ENCODE measurements around the gene ZNF740. TPM values are rescaled to one million over a fixed set of nuclear protein-coding genes. Genes with fewer than 3 reads are reported as not detected.

ZNF740 gene
- total and polyA plus RNA-seq, 2 experiments from 2014 or later = 3.9 to 6.5 TPM

GRCh38 chr12:53222806-53223261 lies 42.3 kb downstream of the ZNF740 start:
- peaks cover 47% of the 10 kb centered on the region for H3K4me1 ChIP-seq (ENCODE audit: insufficient read depth)

GRCh38 chr12:53223389-53224060 lies 43.0 kb downstream of the ZNF740 start:
- WGBS, 2 experiments (ENCODE audit: low coverage in 1 of 2, low lambda C conversion rate in 2 of 2, missing lambda C conversion rate in 2 of 2) = 9 to 25% methylated on average over 3 to 16 of the region's 16 CpGs
- no peaks in the 10 kb centered on the region for H3K36me3 ChIP-seq (ENCODE audit: low read depth)
- H4K20me1 ChIP-seq (ENCODE audit: insufficient read depth) = no peaks in the 10 kb centered on the region
- TF ChIP-seq EZH2phosphoT487 (IDR thresholded peaks at IDR 0.05; ENCODE audit: insufficient read depth, low read depth) = no peak
- TF ChIP-seq EZH2 (IDR thresholded peaks at IDR 0.05; ENCODE audit: insufficient read depth, poor library complexity, severe bottlenecking) = no peak
- no peaks in the 10 kb centered on the region for H3K27me3 ChIP-seq (replicated peaks; ENCODE audit: insufficient read depth)
- H3K4me3 ChIP-seq = no peak overlapping the region; the same call in 1 of the 2 replicates
- peaks cover 43% of the 10 kb centered on the region for H3K4me1 ChIP-seq (ENCODE audit: insufficient read depth)
- no peak overlapping the region for H2AFZ ChIP-seq
- peak overlapping the region; percentile 99 for H3K27ac ChIP-seq
- peaks cover 10% of the 10 kb centered on the region for H3K79me2 ChIP-seq (ENCODE audit: insufficient read depth)
- H3F3A ChIP-seq (ENCODE audit: insufficient read depth) = peaks cover 50% of the 10 kb centered on the region
- no peaks in the 10 kb centered on the region for H3K9me2 ChIP-seq (ENCODE audit: insufficient read depth)
- H3K9ac ChIP-seq = peak overlapping the region; percentile 88
- no peaks in the 10 kb centered on the region for H3K9me3 ChIP-seq (ENCODE audit: low read depth)
- DNase-seq = peak; percentile 72
- peak overlapping the region; percentile 84 for H3K4me2 ChIP-seq (ENCODE audit: unreplicated experiment)
- in situ Hi-C loops (cut with MboI) = no loop called here

More at GRCh38 chr12:53222806-53223261, 42.3 kb downstream of the ZNF740 start:
- H3K27me3 ChIP-seq (replicated peaks; ENCODE audit: insufficient read depth) = no peaks in the 10 kb centered on the region
- peaks cover 53% of the 10 kb centered on the region for H3F3A ChIP-seq (ENCODE audit: insufficient read depth)
- H3K4me2 ChIP-seq (ENCODE audit: unreplicated experiment) = peak overlapping the region; percentile 84
- H3K9ac ChIP-seq = peak overlapping the region; percentile 88
- no peaks in the 10 kb centered on the region for H4K20me1 ChIP-seq (ENCODE audit: insufficient read depth)
- peak; percentile 48 for DNase-seq
- H2AFZ ChIP-seq = no peak overlapping the region
- WGBS, 2 experiments (ENCODE audit: low coverage in 1 of 2, low lambda C conversion rate in 2 of 2, missing lambda C conversion rate in 2 of 2) = 11 to 21% methylated on average over 4 of the region's 4 CpGs
- TF ChIP-seq EZH2 (IDR thresholded peaks at IDR 0.05; ENCODE audit: insufficient read depth, poor library complexity, severe bottlenecking) (no peak), EZH2phosphoT487 (IDR thresholded peaks at IDR 0.05; ENCODE audit: insufficient read depth, low read depth) (no peak)
- H3K9me3 ChIP-seq (ENCODE audit: low read depth) = no peaks in the 10 kb centered on the region
- no peak overlapping the region; the same call in 1 of the 2 replicates for H3K4me3 ChIP-seq
- no peaks in the 10 kb centered on the region for H3K9me2 ChIP-seq (ENCODE audit: insufficient read depth)
- peaks cover 17% of the 10 kb centered on the region for H3K79me2 ChIP-seq (ENCODE audit: insufficient read depth)
- in situ Hi-C loops (cut with MboI) = no loop called here
- no peaks in the 10 kb centered on the region for H3K36me3 ChIP-seq (ENCODE audit: low read depth)
- peak overlapping the region; percentile 99 for H3K27ac ChIP-seq

- Histone ChIP-seq H3K9ac (peak overlapping the region; percentile 88), H3K79me2 (ENCODE audit: insufficient read depth) (peaks cover 6% of the 10 kb centered on the region; the same call in 1 of the 2 replicates), H3K4me1 (ENCODE audit: insufficient read depth) (peaks cover 43% of the 10 kb centered on the region), H3F3A (ENCODE audit: insufficient read depth) (peaks cover 45% of the 10 kb centered on the region), H3K9me2 (ENCODE audit: insufficient read depth) (no peaks in the 10 kb centered on the region), H2AFZ (no peak overlapping the region), H3K27ac (peak overlapping the region; percentile 99), H3K36me3 (ENCODE audit: low read depth) (no peaks in the 10 kb centered on the region), H4K20me1 (ENCODE audit: insufficient read depth) (no peaks in the 10 kb centered on the region), H3K4me3 (no peak overlapping the region), H3K9me3 (ENCODE audit: low read depth) (no peaks in the 10 kb centered on the region), H3K27me3 (replicated peaks; ENCODE audit: insufficient read depth) (no peaks in the 10 kb centered on the region), H3K4me2 (ENCODE audit: unreplicated experiment) (peak overlapping the region; percentile 84)
- DNase-seq = peak; percentile 59
- TF ChIP-seq EZH2 (IDR thresholded peaks at IDR 0.05; ENCODE audit: insufficient read depth, poor library complexity, severe bottlenecking) (no peak), EZH2phosphoT487 (IDR thresholded peaks at IDR 0.05; ENCODE audit: insufficient read depth, low read depth) (no peak)
- 34 to 37% methylated on average over 9 to 11 of the region's 11 CpGs for WGBS, 2 experiments (ENCODE audit: low coverage in 1 of 2, low lambda C conversion rate in 2 of 2, missing lambda C conversion rate in 2 of 2)
- in situ Hi-C loops (cut with MboI) = no loop called here
Observed at GRCh38 chr12:53224061-53224896, 43.8 kb downstream of the ZNF740 start.

GRCh38 chr12:53224897-53225634 lies 44.5 kb downstream of the ZNF740 start:
- 55 to 56% methylated on average over 10 of the region's 10 CpGs for WGBS, 2 experiments (ENCODE audit: low coverage in 1 of 2, low lambda C conversion rate in 2 of 2, missing lambda C conversion rate in 2 of 2)
- H2AFZ ChIP-seq = no peak overlapping the region
- H3F3A ChIP-seq (ENCODE audit: insufficient read depth) = peaks cover 41% of the 10 kb centered on the region
- no peak overlapping the region for H3K4me3 ChIP-seq
- peak overlapping the region; percentile 88 for H3K9ac ChIP-seq
- in situ Hi-C loops (cut with MboI) = no loop called here
- no peaks in the 10 kb centered on the region for H3K27me3 ChIP-seq (replicated peaks; ENCODE audit: insufficient read depth)
- H3K79me2 ChIP-seq (ENCODE audit: insufficient read depth) = no peaks in the 10 kb centered on the region
- no peaks in the 10 kb centered on the region for H3K9me2 ChIP-seq (ENCODE audit: insufficient read depth)
- peak overlapping the region; percentile 37 for H3K4me2 ChIP-seq (ENCODE audit: unreplicated experiment)
- peak; percentile 80 for DNase-seq
- H3K27ac ChIP-seq = peak overlapping the region; percentile 99
- H3K9me3 ChIP-seq (ENCODE audit: low read depth) = no peaks in the 10 kb centered on the region
- H3K36me3 ChIP-seq (ENCODE audit: low read depth) = no peaks in the 10 kb centered on the region
- peaks cover 43% of the 10 kb centered on the region for H3K4me1 ChIP-seq (ENCODE audit: insufficient read depth)
- TF ChIP-seq EZH2 (IDR thresholded peaks at IDR 0.05; ENCODE audit: insufficient read depth, poor library complexity, severe bottlenecking) (no peak), EZH2phosphoT487 (IDR thresholded peaks at IDR 0.05; ENCODE audit: insufficient read depth, low read depth) (no peak)
- H4K20me1 ChIP-seq (ENCODE audit: insufficient read depth) = no peaks in the 10 kb centered on the region

Measured in GM23248 (cell line).